ENCODE measurements around the gene DHRS2.
"Not testable (repeated sequence)": the region's sequence is repeated elsewhere in the genome, so short reads cannot be mapped to it uniquely, and the experiment has no call there.

DHRS2 gene

DNA sequence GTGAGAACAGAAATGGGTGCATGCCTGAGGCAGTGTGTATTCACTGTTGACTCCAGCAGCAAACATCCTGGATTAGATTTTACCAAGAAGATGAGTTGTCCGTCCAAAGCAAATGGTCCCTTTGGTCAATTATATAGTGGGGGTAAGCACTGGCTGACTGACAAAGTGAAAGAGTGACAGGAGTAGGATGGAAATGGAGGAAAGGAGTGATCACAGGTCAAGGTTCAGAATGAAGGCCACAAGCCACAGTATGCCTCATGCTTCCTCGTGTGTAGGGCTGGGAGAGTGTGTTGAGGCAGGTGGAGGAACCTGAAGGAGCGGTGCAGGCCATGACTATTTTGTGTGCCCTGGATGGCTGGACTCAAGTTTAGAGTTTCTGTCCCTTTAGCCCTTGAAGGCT lies 14.3 kb downstream of the DHRS2 start:
- DNase-seq = no peak

DNA sequence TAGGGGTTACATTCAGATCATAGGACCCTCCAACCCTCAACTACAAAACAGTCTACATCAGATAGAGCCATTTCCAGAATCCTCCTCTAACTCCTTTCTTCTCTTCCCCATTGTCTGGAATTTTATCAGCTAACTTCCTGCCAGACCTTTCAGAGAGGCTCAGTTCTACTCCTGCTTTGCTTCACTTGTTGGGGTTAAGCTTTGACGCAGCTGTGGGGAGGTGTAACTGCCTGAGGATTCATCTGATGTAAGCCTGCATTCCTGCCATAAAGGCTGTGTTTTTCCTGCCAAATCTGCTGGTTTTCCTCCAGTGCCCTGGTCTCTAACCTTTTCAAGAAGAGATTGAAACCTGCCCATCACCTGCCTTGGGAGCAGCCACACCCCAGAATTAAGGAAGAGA lies 16.9 kb downstream of the DHRS2 start:
- DNase-seq = no peak

- no peak for DNase-seq
Measured at GRCh38 chr14:23654231-23654630, 18.1 kb downstream of the DHRS2 start.

DNA sequence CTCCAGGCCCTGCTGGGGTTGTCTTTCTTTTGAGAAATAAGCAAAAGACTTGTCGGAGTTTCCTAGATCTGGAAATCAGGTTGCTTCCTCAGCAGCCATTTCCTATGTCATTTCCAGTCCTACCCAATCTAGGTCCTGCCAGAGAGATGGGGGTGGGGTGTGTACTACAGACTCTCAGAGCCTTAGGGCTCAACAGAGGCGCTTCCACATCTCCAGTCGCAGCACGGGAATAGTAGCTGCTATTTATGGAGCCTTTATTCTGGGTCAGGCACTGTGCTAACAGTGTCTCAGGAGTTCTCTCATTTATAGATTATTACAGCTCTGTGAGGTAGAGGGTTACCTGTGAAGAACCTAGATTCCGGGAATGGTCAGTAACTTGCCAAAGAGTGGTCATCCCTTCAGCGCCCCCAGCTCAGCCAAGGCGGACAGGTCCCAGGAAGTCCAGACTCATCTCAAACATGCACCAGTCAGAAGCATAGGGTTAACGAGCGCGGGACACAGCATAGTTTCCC lies 21.9 kb downstream of the DHRS2 start:
- DNase-seq = no peak

- DNase-seq = no peak
Measured at GRCh38 chr14:23660290-23661226, 24.4 kb downstream of the DHRS2 start.

DNA sequence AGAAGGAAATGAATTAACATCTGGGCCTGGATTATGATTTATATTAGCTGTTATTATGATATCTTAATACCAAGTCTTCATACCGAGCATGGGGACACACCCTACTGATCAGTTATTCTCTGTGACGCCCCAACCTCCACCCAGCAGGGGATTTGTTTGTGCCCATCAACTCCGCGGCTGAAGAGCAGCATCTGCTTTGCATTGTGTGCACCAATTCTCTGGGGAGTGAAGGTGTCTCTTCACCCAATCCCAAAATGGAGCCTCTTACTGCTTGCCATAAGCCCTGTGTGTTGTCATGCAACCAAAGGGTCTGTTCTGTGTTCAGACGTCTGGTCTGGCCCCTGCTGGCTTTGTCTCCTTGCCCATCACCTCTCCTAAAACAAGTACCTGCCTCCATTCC lies 25.4 kb downstream of the DHRS2 start:
- DNase-seq = no peak

- DNase-seq = no peak
Measured at GRCh38 chr14:23663127-23663526, 27.0 kb downstream of the DHRS2 start.

DNA sequence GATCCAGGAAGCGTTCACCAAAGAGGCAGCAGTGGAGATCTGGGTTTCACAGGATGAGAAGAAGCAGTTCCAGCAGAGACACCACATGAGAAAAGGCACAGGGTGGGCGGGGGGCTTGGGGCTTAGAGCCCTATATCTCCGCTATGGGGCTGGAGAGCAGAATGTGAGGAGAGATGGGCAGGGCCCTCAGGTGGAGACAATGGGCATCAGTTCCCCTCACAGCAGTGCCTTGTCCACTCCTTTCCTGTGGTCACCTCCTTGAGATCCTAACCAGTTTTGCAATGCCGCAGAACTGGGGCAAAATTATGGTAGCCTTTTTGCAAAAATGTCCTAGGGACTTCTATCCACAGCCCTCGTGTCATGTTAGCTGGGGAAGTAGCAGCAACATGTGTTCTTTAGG lies 27.5 kb downstream of the DHRS2 start:
- DNase-seq = no peak

DNA sequence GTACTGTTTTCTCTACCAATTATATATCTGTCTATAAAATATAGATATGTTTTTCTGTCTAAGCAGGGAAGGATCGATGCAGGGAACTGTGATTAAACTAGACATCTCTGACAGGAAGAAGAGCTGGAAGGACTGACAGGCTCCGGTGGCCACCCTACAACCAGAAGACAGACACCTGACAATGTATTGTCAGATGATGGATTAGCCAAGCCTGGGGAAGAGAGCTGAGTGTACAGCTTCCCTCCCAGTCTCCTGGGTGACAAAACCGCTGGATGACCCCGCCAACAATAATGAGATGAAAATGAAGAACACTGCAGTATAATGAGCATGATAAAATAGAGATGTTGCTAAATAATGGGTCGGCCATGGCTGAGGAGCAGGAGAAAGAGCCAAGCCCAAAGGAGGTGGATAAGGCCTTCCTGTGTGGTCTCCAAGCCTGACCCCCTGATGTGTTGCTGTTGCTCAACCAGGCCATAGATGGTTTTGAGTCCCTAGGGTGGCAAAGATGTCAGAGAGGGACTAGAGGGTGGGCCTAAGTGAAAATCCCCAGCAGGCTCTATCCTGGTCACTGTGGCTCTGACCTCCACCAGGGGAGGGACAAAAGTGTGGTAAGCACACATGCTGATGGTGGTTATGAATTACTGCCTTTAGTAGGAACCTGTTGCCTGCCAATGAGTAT lies 28.2 kb downstream of the DHRS2 start:
- no peak for DNase-seq

DNA sequence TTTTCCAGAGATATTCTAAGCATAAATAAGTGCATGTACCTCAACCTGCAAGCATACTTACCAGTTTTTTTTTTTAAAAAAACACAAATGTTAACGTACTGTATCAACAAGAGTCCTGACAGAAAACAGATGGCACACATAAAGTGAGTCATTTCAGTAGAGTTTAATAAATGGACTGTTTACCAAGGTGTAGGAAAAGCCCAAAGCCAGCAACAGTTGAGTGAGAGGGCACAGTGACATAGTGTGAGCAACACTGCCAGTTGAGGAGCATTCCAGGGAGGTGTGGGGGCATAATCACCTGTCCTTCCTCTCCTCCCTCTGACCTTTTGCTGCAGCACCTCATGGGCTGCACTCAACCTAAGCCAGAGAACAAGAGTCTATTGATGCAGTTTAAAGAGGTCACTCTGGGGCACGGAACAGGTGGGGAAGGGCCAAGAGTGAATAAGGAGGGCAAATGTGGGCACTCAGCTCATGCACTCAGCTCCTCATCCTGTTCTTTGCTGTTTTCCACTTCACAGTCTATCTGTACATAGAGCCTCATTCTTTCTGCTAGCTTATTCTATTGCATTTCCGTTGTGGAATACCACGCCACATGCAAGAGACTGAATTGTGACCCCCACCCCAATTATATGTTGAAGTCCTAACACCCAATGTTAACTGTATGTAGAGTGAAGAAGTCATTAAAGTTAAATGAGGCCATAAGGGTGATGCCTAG lies 29.3 kb downstream of the DHRS2 start:
- no peak for DNase-seq

GRCh38 chr14:23667134-23667533 lies 31.0 kb downstream of the DHRS2 start:
- DNase-seq = no peak

GRCh38 chr14:23669441-23669840 lies 33.3 kb downstream of the DHRS2 start:
- no peak for DNase-seq

GRCh38 chr14:23670481-23670880 lies 34.3 kb downstream of the DHRS2 start:
- DNase-seq = no peak

DNA sequence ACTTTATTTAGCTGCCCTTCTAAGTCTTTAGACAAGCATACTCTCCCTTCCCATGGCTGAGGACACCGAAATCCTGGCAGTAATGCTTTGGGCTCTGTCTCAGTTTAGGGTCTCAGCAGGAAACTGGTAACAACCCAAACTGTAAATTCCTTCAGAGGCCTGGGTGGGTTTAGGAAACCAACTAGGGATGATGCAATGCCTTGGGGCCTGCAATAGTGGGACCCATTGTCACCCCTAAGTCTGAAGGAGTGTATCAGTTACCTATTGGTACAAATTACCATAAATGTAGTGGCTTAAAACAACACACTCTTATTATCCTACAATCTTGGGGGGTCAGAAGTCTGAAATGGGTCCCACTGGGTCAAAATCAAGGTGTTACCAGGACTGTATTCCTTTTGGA lies 36.0 kb downstream of the DHRS2 start:
- no peak for DNase-seq

DNA sequence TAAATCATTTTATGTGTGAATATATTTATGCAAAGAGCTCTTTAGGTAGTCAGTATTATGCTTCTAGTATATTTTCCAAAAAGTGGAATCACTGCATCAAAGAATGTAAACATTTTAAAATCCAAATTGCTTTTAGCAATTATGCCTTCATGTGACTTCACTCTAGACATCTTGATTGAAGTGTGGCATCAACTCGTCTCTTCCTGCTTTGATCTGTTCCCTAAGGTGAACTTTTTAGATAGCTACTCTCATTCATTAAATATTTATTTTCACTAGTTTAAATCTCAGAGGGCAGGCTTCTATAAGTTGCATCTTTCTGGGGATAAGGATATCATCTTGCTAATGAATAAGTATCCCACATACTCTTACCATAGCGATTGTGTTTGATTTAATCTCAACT lies 39.2 kb downstream of the DHRS2 start:
- DNase-seq = no peak

- DNase-seq = no peak
Measured at GRCh38 chr14:23675906-23676305, 39.7 kb downstream of the DHRS2 start.

DNA sequence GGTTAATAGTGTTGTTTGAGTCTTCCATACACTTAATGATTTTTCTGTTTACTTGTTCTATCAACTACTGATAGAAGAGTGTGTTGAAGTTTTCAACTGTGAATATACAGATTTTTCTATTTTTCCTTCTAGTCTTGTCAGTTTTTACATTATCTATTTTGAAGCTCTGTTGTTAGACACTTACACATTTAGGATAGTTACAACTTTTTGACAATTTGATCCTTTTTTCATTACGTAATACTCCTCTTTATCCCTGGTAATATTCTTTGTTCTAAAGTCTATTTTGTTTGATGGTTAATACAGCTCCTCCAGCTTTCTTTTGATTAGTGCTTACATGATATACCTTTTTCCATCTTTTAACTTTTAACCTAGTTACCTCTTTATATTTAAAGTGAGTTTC lies 45.2 kb downstream of the DHRS2 start:
- no peak for DNase-seq

- DNase-seq = not testable (repeated sequence)
Measured at GRCh38 chr14:23689709-23690514, 53.7 kb downstream of the DHRS2 start.

DNA sequence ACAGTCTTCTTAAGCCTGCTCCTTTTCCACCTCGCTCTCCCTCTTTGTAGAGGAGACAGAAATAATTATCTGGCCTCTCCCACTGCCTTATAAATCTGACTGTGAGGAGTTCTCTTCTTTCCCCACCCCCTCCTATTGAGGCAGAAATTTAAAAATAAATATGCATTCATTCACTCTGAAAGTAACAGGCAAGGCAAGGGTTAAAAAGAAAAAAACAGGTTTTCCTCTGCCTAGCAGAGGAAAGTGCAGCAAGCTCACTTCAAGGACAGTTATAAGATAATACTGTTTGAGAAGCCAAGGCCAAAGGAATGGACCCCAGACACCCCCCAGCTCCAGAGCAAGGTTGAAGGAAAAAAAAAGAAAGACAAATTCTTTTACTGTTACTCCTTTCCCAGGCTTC lies 56.3 kb downstream of the DHRS2 start:
- no peak for DNase-seq

- DNase-seq = no peak
Measured at GRCh38 chr14:23693252-23693775, 57.1 kb downstream of the DHRS2 start.

GRCh38 chr14:23694085-23694948 lies 58.2 kb downstream of the DHRS2 start:
- DNase-seq = peak; percentile 23
